Uterus (tissue), 2 donors: ENCODE results near the gene MRFAP1.

Source experiments
- POLR2A ChIP-seq, 2 donors: fragments of 450-650 bp; IDR thresholded peaks; one replicate each; pipeline ENCODE4 v1.6.1; 2016; ENCODE audit warnings: antibody characterized with exemption in 2 of 2, mild to moderate bottlenecking in 1 of 2, moderate library complexity in 1 of 2
- TF ChIP-seq, protein P1 (sequence below), 4 experiments: fragments of 200-600 bp in 2 of 4; fragments of 450-650 bp in 2 of 4; sonication (generic) in 2 of 4; IDR thresholded peaks; one replicate each; pipeline ENCODE4 v1.5.1; 2016 to 2019; ENCODE audit warnings: antibody characterized with exemption in 4 of 4, mild to moderate bottlenecking in 2 of 4, moderate library complexity in 1 of 4

DNA sequence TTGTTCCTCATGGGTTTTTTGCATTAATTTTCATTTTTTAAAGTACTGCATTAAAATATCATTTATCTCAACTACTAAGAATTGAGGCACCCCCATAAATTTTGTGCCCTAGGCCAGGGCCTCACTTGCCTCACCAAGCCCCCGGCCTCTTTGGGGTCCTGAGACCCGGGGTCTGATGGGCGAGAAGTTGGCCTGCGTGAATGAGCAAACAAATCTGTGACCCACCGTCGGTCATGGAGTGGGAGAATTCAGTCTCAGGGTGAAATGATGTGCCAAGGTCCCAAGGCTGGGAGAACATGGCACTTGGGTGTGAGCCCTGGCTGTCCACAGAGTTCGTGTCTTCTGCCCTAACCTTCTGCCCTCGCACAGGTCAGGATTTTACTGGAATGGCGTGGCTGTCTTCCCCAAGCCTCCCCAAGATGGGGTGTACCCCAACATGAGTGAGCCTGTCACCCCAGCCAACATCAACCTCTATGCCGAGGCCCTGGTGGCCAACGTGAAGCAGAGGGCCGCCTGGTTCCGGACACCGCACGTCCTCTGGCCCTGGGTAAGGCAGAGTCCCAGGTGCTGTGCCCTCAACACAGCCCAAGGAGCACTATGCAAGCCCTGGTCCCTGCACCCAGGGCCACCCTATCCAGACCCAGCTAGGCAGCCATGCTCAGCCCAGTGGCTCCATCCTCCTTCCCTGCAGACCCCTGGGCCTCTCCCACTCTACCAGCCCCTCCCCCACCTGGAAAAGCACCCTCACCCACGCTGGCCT is 47.5 kb upstream of the MRFAP1 start:
- TF ChIP-seq, protein P1, sequence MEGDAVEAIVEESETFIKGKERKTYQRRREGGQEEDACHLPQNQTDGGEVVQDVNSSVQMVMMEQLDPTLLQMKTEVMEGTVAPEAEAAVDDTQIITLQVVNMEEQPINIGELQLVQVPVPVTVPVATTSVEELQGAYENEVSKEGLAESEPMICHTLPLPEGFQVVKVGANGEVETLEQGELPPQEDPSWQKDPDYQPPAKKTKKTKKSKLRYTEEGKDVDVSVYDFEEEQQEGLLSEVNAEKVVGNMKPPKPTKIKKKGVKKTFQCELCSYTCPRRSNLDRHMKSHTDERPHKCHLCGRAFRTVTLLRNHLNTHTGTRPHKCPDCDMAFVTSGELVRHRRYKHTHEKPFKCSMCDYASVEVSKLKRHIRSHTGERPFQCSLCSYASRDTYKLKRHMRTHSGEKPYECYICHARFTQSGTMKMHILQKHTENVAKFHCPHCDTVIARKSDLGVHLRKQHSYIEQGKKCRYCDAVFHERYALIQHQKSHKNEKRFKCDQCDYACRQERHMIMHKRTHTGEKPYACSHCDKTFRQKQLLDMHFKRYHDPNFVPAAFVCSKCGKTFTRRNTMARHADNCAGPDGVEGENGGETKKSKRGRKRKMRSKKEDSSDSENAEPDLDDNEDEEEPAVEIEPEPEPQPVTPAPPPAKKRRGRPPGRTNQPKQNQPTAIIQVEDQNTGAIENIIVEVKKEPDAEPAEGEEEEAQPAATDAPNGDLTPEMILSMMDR (IDR thresholded peaks at IDR 0.05) = no peak
- TF ChIP-seq POLR2A (IDR thresholded peaks at IDR 0.05) = no peak
